Fibroblast of lung (primary cell): ENCODE measurements around the gene CNN1.

Experiments
- EZH2 ChIP-seq: IDR thresholded peaks from 2 replicates; pipeline ENCODE4 v1.5.1; 2012; ENCODE audit warnings: low read length, control low read depth, mild to moderate bottlenecking; ENCODE audit errors: missing control alignments
- TF ChIP-seq, protein P1 (sequence below), 2 donors: IDR thresholded peaks in 1 of 2; conservative IDR thresholded peaks in 1 of 2; 1 replicate in 1 of 2; 2 replicates in 1 of 2; pipeline ENCODE4 v1.5.1; 2011 to 2012; ENCODE audit warnings: low read length in 2 of 2, control low read depth in 1 of 2, inconsistent platforms in 1 of 2, low read depth in 1 of 2, mild to moderate bottlenecking in 1 of 2

- TF ChIP-seq, protein P1, sequence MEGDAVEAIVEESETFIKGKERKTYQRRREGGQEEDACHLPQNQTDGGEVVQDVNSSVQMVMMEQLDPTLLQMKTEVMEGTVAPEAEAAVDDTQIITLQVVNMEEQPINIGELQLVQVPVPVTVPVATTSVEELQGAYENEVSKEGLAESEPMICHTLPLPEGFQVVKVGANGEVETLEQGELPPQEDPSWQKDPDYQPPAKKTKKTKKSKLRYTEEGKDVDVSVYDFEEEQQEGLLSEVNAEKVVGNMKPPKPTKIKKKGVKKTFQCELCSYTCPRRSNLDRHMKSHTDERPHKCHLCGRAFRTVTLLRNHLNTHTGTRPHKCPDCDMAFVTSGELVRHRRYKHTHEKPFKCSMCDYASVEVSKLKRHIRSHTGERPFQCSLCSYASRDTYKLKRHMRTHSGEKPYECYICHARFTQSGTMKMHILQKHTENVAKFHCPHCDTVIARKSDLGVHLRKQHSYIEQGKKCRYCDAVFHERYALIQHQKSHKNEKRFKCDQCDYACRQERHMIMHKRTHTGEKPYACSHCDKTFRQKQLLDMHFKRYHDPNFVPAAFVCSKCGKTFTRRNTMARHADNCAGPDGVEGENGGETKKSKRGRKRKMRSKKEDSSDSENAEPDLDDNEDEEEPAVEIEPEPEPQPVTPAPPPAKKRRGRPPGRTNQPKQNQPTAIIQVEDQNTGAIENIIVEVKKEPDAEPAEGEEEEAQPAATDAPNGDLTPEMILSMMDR (conservative IDR thresholded peaks at IDR 0.05 in 1 of 2, IDR thresholded peaks at IDR 0.05 in 1 of 2; ENCODE audit: low read depth in 1 of 2, low read length in 2 of 2): no peak
- no peak for TF ChIP-seq EZH2
Observed at GRCh38 chr19:11598746-11599145, 60.1 kb downstream of the CNN1 start.
